Amygdala (tissue), 56 donors: ENCODE results near the gene LCA5L.

Experiments
- DNase-seq, 56 donors: peaks; one replicate each; lab custom pipeline; 2025; lab: John Stamatoyannopoulos, UW

The LCA5L gene

DNA sequence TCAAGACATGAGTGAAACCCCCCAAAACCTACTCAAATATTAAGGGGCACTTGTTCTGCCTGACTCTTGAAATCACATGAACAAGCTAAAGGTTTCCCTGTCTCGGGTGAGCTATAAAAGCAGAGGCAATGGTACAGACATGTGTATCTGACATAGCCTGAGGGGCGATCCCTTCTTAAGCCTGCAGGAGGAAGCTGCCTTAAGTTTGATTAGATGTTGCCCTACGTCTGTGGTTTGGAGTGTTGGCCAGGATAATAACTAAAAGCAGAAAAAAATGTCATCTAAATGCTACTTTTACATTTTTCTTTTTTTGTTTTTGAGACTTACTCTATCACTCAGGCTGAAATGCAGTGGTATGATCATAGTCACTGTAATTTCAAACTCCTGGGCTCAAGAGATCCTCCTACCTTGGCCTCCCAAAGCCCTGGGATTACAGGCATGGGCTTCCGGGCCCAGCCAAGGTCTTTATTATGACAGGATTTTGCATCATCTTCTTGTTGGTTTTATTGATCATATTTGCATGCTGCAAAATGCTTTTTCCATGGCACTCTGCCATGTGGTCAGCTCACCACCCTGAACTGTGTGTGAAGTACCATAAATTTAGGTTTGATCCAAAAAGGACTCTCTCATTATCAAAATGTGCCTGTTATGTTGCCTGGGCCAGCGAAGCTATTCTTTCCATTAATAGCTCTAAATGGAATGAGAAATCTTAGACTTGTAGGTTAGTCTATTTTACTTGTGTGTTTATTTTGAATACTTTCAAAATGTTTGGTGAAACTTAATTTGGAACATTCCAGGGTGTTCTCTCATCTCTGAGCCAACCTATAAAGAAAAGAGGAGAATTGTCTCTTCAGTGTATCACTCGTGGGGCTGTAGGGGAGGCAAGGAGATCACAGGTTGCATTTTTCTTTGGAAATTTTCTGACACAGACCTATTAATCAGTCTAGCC, 81.7 kb downstream of the LCA5L start:
- DNase-seq: no peak

DNA sequence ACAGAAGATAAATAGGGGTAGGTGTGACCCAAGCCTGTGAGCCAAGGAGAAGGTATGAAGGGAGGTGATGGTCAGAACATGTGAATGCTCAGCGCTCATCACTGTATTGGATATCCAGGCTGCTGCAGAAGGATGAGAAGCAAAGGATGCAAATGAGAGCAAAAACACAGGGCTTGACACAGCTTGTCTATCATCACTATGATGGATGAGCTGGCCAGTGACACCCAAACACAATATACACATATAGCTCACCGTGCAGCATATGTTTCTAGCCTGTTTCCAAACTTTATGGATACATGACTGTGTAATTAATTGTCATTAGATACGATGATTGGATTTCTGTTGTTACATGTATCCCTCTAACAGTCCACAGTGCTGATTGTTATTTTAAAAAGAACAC, 82.8 kb downstream of the LCA5L start:
- no peak for DNase-seq

DNA sequence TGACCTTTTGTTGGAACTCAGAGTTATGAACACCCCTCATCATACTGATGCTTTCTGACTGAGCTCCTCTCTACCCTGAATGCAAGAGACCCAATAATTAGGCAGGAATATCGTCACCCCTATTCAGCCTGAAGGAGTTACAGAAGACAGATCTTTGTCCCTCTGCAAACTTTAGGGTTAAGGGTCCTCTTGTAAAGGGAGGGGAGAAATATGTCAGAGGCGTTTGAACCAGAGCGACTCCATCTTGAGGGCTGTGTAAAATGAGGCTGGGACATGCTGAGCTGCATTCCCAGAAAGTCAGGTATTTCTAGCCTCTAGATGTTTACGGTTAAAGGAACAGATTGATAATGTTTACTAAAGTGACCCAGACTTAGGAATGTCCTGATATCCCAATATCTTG, 86.2 kb downstream of the LCA5L start:
- DNase-seq: no peak
